SK-N-MC (cell line): ENCODE measurements around the gene TMEM92.

Source experiments
- EZH2 ChIP-seq: fragments of 200-600 bp; sonication (generic); IDR thresholded peaks from one replicate; pipeline ENCODE4 v1.6.1; 2017; ENCODE audit warnings: antibody characterized with exemption
- FOXP2 ChIP-seq: optimal IDR thresholded peaks from 2 replicates; pipeline ENCODE3; 2011; ENCODE audit warnings: mild to moderate bottlenecking, moderate library complexity; ENCODE audit not compliant: insufficient read depth; ENCODE audit errors: extremely low read length, control extremely low read depth
- POLR2AphosphoS5 ChIP-seq: IDR thresholded peaks from 2 replicates; pipeline ENCODE4 v1.6.1; 2012; ENCODE audit warnings: mild to moderate bottlenecking, low read depth, low read length, borderline replicate concordance

DNA sequence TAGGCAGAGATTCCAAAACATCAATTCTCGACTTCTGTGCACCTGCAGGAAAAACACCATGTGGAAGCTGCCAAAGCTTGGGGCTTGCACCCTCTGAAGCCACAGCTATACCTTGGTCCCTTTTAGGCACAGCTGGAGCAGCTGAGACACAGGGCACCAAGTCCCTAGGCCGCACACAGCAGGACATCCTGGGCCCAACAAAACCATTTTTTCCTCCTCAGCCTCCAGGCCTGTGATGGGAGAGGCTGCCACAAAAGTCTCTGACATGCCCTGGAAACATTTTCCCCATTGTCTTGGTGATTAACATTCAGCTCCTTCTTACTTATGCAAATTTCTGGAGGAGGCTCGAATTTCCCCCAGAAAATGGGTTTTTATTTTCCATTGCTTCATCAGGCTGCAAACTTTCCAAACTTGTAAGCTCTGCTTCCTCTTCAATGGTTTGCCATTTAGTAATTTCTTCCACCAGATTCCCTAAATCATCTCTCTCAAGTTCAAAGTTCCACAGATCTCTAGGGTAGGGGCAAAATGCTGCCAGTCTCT, 48.5 kb upstream of the TMEM92 start:
- no peak for TF ChIP-seq POLR2AphosphoS5
- no peak for TF ChIP-seq EZH2
- TF ChIP-seq FOXP2, result no peak
